SU-DHL-6 (cell line): ENCODE measurements around the gene MPIG6B.

ENCODE experiments used
- H2AFZ ChIP-seq: fragments of 200-600 bp; sonication (generic); 2 replicates; pipeline ENCODE4 v1.6.1; 2014; ENCODE audit warnings: low read depth, mild to moderate bottlenecking, moderate library complexity, mixed read lengths, antibody characterized with exemption, low read length; ENCODE audit not compliant: severe bottlenecking
- H3F3A ChIP-seq: fragments of 200-600 bp; shearing (Covaris generic); 2 replicates; pipeline ENCODE4 v1.6.0; 2016; ENCODE audit warnings: antibody characterized with exemption, mild to moderate bottlenecking; ENCODE audit not compliant: insufficient read depth
- H3K27ac ChIP-seq: fragments of 200-600 bp; sonication (generic); 2 replicates; pipeline ENCODE4 v1.5.1; 2016; ENCODE audit warnings: low read depth, mild to moderate bottlenecking, low read length, moderate library complexity, mixed read lengths
- H3K27me3 ChIP-seq: fragments of 200-600 bp; sonication (generic), shearing (Covaris generic); 2 replicates; pipeline ENCODE4 v1.6.0; 2014; ENCODE audit warnings: mild to moderate bottlenecking, low read length
- H3K36me3 ChIP-seq: fragments of 200-600 bp; sonication (generic); 2 replicates; pipeline ENCODE4 v1.6.1; 2014; ENCODE audit warnings: mild to moderate bottlenecking, low read length, mixed read lengths
- H3K4me2 ChIP-seq: fragments of 300-600, 200-600 bp; shearing (Covaris generic), sonication (generic); 2 replicates; pipeline ENCODE4 v1.6.0; 2014; ENCODE audit warnings: low read length, low read depth, mild to moderate bottlenecking; ENCODE audit not compliant: poor library complexity, severe bottlenecking
- H3K4me3 ChIP-seq: fragments of 200-600 bp; sonication (generic); 2 replicates; pipeline ENCODE4 v1.5.1; 2014; ENCODE audit warnings: antibody characterized with exemption, low read length, mild to moderate bottlenecking, mixed read lengths; ENCODE audit not compliant: insufficient read depth, poor library complexity, severe bottlenecking
- H3K79me2 ChIP-seq: fragments of 200-600 bp; sonication (generic); 2 replicates; pipeline ENCODE4 v1.6.1; 2014; ENCODE audit warnings: mild to moderate bottlenecking, low read length, moderate library complexity; ENCODE audit not compliant: insufficient read depth
- H3K9ac ChIP-seq: fragments of 200-600 bp; sonication (generic); 2 replicates; pipeline ENCODE4 v1.7.0; 2014; ENCODE audit warnings: mild to moderate bottlenecking, low read length
- H3K9me2 ChIP-seq: fragments of 200-600 bp; sonication (generic); replicated peaks from 2 replicates; pipeline ENCODE4 v1.6.1; 2014; ENCODE audit warnings: low read length; ENCODE audit not compliant: insufficient read depth
- H3K9me3 ChIP-seq: fragments of 200-600 bp; sonication (generic); 2 replicates; pipeline ENCODE4 v1.6.1; 2014; ENCODE audit warnings: low read length, mixed read lengths; ENCODE audit not compliant: insufficient read depth
- H4K20me1 ChIP-seq: fragments of 200-600 bp; sonication (generic); 2 replicates; pipeline ENCODE4 v1.6.1; 2014; ENCODE audit warnings: low read depth, mild to moderate bottlenecking, antibody characterized with exemption, low read length, moderate library complexity, mixed read lengths
- EZH2phosphoT487 ChIP-seq: fragments of 200-600 bp; sonication (generic), shearing (Covaris generic); conservative IDR thresholded peaks from 2 replicates; pipeline ENCODE4 v1.6.1; 2018; ENCODE audit warnings: mild to moderate bottlenecking, antibody characterized with exemption, low read length, moderate library complexity, mixed read lengths
- TF ChIP-seq, protein P1 (sequence below): fragments of 200-600 bp; sonication (generic); IDR thresholded peaks from one replicate; pipeline ENCODE4 v1.5.1; 2017; ENCODE audit warnings: antibody characterized with exemption, mild to moderate bottlenecking, low read length, moderate library complexity; ENCODE audit not compliant: insufficient read depth, poor library complexity, severe bottlenecking

Gene MPIG6B

GRCh38 chr6:31702819-31703716 is 20.1 kb upstream of the MPIG6B start, which contains the start of gene ABHD16A:
ABHD16A (minus strand) TSS chr6:31703324; CDS start chr6:31703281, 43 bp downstream.
- Histone ChIP-seq H3K36me3 (0 out of 2 replicates have a peak, but pooled peaks cover 2% of the 10 kb centered on the region), H3K79me2 (peaks cover 26% of the 10 kb centered on the region), H3K27ac (peak within 1 kb of the TSS; percentile 75), H2AFZ (peak within 1 kb of the TSS; percentile 71), H3K9me3 (no peaks in the 10 kb centered on the region), H3K27me3 (no peaks in the 10 kb centered on the region), H3F3A (peaks cover 7% of the 10 kb centered on the region), H3K4me2 (peak within 1 kb of the TSS; percentile 84), H3K9ac (peak within 1 kb of the TSS; percentile 80), H3K9me2 (no peaks in the 10 kb centered on the region), H3K4me3 (peak within 1 kb of the TSS; percentile 82), H4K20me1 (no peaks in the 10 kb centered on the region)
- TF ChIP-seq EZH2phosphoT487: no peak
- TF ChIP-seq, protein P1, sequence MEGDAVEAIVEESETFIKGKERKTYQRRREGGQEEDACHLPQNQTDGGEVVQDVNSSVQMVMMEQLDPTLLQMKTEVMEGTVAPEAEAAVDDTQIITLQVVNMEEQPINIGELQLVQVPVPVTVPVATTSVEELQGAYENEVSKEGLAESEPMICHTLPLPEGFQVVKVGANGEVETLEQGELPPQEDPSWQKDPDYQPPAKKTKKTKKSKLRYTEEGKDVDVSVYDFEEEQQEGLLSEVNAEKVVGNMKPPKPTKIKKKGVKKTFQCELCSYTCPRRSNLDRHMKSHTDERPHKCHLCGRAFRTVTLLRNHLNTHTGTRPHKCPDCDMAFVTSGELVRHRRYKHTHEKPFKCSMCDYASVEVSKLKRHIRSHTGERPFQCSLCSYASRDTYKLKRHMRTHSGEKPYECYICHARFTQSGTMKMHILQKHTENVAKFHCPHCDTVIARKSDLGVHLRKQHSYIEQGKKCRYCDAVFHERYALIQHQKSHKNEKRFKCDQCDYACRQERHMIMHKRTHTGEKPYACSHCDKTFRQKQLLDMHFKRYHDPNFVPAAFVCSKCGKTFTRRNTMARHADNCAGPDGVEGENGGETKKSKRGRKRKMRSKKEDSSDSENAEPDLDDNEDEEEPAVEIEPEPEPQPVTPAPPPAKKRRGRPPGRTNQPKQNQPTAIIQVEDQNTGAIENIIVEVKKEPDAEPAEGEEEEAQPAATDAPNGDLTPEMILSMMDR: no peak

DNA sequence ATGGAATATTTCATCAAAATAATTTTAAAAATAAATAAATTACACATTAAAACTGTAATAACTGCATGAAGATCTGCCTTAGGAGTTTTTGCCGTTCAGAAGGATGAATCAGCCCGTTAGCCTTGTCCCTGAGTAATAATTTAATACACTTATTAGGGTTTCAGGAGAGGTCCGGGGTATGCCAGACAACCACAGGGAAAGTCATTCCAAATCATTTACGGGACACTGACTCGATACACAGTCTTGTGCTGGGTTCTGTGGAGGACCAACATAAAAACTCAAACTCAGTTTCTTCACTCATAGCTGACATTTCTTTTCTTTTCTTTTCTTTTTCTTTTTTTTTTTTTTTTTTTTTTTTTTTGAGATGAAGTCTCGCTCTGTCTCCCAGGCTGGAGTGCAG is 17.2 kb upstream of the MPIG6B start:
- Histone ChIP-seq H3K4me3 (no peak overlapping the region), H4K20me1 (no peaks in the 10 kb centered on the region), H3K79me2 (peaks cover 20% of the 10 kb centered on the region), H3K4me2 (no peak overlapping the region), H3K9me3 (no peaks in the 10 kb centered on the region), H3K27ac (no peak overlapping the region), H2AFZ (no peak overlapping the region), H3K27me3 (no peaks in the 10 kb centered on the region), H3K9ac (no peak overlapping the region), H3K9me2 (no peaks in the 10 kb centered on the region), H3K36me3 (no peaks in the 10 kb centered on the region), H3F3A (peaks cover 6% of the 10 kb centered on the region)
- no peak for TF ChIP-seq EZH2phosphoT487

DNA sequence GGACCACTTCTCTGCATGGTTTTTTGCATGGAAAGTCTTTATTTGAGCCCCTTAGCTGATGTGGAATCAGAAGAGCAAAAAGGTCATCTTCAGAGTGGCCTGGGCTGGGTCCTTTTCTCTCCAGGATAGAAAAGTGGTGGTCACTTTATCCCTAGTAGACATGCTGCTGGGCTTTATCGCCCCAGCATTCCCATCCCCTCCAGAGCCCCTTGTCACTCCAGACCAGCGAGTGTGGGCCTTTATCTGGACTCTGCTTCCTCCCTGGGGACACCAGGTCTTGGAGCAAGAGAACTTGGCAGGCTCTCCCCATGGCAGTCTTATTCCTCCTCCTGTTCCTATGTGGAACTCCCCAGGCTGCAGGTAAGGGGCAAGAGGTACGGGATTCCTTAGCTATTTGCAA is 16.6 kb upstream of the MPIG6B start, which contains the start of gene LY6G6F:
LY6G6F (plus strand) TSS at position 268 of the 400 bp plus-strand sequence; CDS start at position 309, 41 bp downstream.
- H2AFZ ChIP-seq: no peak within 1 kb of the TSS
- no peak within 1 kb of the TSS for H3K4me2 ChIP-seq
- no peak within 1 kb of the TSS for H3K27ac ChIP-seq
- H3K9me2 ChIP-seq: no peaks in the 10 kb centered on the region
- H3K4me3 ChIP-seq: no peak within 1 kb of the TSS
- H4K20me1 ChIP-seq: no peaks in the 10 kb centered on the region
- peaks cover 13% of the 10 kb centered on the region for H3K79me2 ChIP-seq
- H3K27me3 ChIP-seq: no peaks in the 10 kb centered on the region
- TF ChIP-seq, protein P1: no peak
- no peak for TF ChIP-seq EZH2phosphoT487
- H3K9ac ChIP-seq: no peak within 1 kb of the TSS
- no peaks in the 10 kb centered on the region for H3K36me3 ChIP-seq
- no peaks in the 10 kb centered on the region for H3K9me3 ChIP-seq
- peaks cover 6% of the 10 kb centered on the region for H3F3A ChIP-seq

DNA sequence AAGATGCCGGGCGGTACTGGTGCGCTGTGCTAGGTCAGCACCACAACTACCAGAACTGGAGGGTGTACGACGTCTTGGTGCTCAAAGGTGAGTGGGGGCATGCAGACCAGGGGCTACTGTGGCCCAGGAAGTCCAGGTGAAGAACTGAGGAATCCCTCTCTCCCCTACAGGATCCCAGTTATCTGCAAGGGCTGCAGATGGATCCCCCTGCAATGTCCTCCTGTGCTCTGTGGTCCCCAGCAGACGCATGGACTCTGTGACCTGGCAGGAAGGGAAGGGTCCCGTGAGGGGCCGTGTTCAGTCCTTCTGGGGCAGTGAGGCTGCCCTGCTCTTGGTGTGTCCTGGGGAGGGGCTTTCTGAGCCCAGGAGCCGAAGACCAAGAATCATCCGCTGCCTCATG is 15.5 kb upstream of the MPIG6B start:
- no peaks in the 10 kb centered on the region for H3K9me2 ChIP-seq
- no peaks in the 10 kb centered on the region for H4K20me1 ChIP-seq
- H3K79me2 ChIP-seq: peaks cover 2% of the 10 kb centered on the region
- H3K9me3 ChIP-seq: no peaks in the 10 kb centered on the region
- H3F3A ChIP-seq: peaks cover 6% of the 10 kb centered on the region
- no peaks in the 10 kb centered on the region for H3K36me3 ChIP-seq
- H3K27ac ChIP-seq: no peak overlapping the region
- no peak overlapping the region for H2AFZ ChIP-seq
- no peaks in the 10 kb centered on the region for H3K27me3 ChIP-seq
- TF ChIP-seq, protein P1: no peak
- no peak for TF ChIP-seq EZH2phosphoT487
- no peak overlapping the region for H3K9ac ChIP-seq
- no peak overlapping the region for H3K4me2 ChIP-seq
- H3K4me3 ChIP-seq: no peak overlapping the region
